Suppressor macrophage treated with lipopolysaccharide for 1 hour (primary cell): ENCODE measurements around the gene MAD1L1.
A peak's percentile ranks its signal among the peaks of the same experiment; 100 is the strongest.
"Not testable (repeated sequence)": the region's sequence is repeated elsewhere in the genome, so short reads cannot be mapped to it uniquely, and the experiment has no call there.

Experiments
- DNase-seq, 3 donors: peaks; one replicate each; pipeline ENCODE4 v3.0.0-alpha.2; 2020 to 2022

The MAD1L1 gene

DNA sequence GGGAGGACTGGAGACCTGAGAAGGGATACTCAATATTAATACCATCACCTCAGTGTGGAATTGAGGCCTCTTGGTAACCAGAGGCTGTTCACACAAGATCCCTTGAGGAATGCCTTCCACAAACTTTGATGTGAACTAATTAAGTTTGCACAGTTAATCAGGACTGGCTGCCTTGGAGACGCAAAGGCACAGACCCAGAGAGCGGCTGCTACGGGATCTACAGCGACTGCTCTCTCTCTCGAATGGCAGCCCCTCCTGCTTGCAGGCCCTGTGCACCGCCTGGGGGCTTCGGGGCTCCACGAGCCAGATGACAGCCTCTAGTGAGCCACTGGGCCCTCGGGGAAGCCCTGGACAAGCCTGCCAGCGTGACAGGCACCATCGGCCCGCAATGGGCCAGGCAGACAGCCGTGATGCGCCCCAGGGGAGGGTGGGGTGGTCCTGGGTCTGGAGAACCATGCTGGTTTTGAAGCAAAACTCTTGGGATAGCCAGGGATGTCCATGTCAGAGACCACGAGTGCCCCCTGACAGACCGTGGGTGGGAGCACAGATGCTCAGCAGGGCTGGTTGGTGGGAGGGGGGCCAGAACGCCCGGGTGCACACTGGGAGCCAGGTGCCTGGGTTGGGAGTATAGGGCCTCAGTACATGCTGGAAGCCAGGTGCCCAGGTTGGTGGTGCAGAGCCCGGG, 367.0 kb downstream of the MAD1L1 start:
- DNase-seq, result no peak

DNA sequence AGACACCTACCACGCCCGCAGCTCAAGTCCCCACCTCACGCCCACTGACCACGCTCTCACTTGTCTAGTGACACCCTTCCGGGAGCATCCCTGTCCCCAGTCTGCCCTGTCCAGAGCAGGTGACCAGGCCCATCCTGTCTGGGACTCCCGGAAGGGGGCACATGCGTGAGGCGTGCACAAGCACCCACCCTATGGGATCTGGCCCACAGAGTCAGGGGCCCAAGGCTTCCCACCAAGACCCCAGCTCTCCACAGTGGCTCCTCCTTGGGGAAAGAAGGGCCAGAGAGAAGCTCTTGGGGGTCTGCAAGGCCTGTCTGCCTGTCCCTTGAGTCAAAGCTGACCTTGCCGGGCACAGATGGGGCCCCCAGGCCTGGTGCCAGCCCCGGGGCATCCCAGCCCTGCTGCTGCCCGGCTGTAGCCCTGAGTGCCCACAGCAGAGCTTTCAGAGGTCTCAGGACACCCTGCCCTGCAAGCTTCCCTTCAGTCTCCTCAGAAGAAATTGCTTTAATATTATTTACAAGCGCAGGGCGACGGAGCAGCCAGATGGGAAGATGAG, 367.7 kb downstream of the MAD1L1 start:
- DNase-seq, result no peak

DNA sequence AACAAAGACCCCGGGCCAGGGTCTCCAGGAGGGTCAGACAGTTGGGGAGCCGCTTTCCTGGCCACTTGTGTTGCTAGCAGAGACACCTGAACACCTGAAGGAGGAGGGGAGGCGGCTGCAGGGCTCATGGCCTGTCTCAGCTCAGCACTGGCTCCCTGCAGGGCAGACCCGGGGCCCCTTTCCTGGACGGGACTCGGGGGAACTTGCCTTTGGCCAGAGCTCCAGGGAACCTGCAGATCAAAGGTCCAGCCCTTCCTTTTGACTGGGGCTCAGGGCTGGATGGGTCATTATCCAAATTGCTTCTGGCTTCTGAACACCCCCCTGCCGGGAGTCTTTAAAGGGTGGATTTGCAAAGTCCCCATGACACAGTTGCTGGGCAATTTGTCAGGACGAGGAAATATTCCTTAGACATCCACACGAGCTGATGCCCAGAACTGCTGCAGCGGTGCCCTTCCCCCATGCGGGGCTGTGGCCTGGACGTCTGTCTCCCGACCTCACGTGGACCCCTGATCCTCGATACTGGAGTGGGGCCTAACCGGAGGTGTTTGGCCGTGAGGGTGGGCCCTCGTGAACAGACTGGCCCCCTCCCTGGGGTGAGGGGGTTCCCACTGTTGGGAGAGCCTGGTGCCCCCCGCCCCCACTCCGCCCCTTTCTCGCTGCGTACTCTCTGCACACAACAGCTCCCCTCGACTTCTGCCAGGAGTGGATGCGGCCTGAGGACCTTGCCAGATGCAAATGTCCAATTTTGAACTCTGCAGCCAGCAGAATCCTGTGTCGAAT, 368.4 kb downstream of the MAD1L1 start:
- DNase-seq, result no peak

DNA sequence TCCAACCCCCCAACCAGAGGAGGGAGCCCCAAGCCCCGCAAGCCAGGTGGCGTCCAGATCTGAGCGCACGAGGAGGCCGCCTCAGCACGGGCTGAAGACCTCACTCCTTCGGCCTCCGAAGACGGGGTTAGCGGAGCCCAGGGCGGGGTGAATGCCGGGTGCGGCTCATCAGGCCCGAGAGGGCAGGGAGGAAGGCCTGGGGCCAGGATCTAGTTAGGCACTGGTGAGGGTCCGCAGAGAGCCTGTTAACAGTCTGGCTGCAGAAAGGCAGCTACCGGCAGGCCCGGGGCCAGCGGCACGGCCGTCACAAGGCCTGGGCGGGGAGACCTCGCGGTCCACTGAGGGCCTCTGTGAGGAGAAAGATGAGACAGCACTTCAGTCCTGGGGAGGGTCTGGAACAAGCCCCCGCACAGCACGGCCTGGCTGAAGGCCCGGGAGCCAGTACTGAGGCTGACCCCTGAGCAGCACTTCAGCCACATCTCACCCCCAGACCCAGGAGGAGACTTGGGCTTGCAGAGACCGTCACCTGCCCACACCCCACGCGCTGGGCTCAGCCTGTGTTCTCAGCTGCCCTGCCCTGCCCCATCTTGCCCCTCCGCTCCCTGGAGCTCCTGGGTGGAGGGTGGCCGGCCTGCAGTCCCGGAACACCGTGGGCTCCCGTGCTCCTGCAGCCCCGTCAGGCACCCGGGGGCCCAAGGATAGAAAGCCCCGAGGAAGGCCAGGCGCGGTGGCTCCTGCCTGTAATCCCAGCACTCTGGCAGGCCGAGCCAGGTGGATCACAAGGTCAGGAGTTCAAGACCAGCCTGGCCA, 369.4 kb downstream of the MAD1L1 start:
- no peak for DNase-seq

DNA sequence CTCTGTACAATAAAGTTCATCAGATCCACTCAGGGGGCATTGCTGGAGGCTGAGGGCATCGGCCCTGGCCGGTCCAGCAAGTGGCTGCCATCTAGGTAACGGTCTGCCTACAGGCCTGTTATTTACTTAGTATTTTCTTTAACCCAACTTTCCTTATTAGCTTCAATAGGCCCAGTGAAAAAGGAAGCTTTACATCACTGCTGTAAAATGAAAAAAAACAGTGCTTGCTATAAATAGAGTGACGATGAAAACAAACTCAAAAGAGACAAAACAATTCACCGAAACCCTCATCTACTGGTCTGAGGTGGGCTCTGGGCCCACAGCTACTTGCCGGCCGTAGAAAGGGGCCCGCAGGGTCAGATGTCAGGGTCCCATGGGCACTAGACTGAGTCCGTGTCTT, 370.2 kb downstream of the MAD1L1 start:
- no peak for DNase-seq

DNA sequence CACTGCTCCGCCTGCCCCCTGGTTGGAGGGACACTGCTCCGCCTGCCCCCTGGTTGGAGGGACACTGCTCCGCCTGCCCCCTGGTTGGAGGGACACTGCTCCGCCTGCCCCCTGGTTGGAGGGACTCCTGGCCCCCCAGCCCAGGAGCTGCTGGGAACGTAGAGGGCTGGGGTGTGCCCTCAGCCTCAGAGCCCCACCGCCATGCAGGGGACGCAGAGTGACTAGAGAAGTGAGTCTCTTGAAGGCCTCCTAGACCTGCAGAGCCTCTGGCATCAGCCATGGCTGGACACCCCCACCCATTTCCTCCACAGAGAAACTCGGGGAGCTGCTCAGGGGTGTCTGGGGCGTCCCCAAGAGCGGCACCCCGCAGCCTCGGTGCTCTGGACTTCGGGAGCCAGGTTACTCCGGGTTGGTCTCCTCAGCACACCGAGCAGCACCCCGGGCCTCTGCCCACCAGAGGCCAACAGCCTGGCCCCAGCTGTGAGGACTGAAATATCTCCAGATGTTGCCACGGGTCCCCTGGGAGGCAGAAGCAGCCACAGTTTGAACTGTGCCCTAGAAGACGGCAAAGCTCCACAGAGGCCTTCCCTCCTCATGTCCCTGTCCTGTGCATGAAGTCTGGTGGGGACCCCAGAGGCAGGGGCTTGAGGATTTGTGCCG, 370.8 kb downstream of the MAD1L1 start:
- no peak for DNase-seq

DNA sequence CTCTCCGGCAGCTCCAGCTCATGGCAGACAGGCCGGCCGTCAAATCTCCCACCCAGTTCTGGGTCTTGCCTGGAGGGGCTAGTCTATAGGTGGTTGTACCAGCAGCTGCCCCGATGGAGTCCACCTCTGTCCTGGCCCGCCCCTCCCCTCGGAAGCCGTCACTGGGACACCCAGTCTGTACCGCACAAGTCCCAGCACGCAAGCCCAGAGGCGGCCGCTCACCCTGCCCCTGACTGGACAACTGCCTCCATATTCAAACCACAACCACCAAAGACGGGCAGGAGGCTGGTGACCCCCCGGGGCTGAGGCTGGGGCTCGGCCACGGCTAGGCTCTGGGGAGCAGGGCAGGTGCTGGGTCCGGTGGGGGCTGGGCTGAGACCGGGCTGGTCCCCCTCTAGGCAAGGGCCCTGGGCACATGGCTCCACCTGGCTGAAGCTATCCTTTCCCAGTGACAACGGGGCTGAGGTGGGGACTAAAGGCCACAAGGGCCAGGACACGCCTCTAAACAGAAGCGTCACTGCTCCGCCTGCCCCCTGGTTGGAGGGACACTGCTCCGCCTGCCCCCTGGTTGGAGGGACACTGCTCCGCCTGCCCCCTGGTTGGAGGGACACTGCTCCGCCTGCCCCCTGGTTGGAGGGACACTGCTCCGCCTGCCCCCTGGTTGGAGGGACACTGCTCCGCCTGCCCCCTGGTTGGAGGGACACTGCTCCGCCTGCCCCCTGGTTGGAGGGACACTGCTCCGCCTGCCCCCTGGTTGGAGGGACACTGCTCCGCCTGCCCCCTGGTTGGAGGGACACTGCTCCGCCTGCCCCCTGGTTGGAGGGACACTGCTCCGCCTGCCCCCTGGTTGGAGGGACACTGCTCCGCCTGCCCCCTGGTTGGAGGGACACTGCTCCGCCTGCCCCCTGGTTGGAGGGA, 371.6 kb downstream of the MAD1L1 start:
- DNase-seq, result not testable (repeated sequence)

DNA sequence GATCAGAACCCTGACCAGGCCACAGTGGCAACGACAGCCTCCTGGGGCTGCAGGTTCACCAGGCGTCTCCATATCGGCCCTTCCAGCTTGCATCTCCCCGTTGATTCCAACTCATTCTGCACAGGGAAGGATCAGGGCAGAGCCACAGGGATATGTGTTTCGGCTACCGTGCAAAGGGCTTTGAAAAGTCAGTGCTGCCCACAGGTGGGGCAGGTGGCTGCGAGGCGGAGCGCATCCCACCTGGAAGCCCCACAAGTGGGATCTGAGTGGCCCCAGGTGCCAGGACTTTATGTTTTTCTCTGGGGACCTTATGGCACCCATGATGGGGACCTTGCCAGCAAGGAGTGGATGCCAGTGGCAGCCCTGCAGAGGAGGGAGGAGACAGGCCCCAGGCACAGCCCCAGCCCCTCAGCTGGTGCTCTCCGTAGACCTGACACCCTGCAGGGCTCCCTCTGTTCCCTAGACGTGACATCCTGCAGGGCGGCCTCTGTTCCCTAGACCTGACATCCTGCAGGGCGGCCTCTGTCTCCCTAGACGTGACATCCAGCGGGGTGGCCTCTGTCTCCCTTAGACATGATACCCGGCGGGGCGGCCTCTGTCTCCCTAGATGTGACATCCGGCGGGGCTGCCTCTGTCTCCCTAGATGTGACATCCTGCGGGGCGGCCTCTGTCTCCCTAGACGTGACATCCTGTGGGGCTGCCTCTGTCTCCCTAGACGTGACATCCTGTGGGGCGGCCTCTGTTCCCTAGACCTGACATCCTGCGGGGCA, 373.3 kb downstream of the MAD1L1 start:
- no peak for DNase-seq

DNA sequence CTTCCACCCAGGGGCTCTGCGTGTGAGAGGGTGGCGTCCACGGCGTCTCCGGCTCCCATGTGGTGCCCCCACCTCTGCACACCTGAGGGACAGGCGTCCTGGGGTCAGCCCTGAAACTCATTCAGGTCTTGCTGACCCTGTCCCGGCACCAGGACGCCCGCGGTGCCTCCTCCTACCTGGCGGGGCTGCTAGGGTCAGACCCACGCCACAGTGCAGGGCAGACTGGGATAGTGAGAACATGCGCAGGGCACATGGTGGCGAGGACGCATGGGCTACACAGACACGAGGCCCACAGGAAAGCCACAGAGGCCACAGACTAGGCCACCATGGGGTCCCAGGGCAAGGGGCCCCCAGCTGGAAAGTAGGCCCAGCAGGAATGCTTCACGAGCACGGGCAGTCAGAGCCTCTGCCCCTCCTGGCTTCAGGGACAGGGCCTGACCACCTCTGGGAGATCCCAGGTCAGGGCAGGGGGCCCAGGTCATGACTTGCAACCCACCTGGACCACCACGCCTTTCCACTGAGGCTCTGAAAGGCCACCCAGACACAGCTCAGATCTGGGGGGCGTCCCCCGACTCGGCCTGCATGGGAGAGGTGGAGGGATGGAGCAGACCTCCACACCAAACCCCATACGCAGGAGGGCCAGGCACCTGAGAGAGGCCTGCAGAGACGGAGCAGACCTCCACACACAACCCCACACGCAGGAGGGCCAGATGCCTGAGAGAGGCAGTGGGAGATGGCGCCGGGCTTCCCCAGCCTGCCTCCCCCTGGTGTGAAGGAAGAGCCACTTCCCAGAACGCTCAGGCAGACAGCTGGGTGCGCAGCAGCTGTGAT, 374.1 kb downstream of the MAD1L1 start:
- no peak for DNase-seq

DNA sequence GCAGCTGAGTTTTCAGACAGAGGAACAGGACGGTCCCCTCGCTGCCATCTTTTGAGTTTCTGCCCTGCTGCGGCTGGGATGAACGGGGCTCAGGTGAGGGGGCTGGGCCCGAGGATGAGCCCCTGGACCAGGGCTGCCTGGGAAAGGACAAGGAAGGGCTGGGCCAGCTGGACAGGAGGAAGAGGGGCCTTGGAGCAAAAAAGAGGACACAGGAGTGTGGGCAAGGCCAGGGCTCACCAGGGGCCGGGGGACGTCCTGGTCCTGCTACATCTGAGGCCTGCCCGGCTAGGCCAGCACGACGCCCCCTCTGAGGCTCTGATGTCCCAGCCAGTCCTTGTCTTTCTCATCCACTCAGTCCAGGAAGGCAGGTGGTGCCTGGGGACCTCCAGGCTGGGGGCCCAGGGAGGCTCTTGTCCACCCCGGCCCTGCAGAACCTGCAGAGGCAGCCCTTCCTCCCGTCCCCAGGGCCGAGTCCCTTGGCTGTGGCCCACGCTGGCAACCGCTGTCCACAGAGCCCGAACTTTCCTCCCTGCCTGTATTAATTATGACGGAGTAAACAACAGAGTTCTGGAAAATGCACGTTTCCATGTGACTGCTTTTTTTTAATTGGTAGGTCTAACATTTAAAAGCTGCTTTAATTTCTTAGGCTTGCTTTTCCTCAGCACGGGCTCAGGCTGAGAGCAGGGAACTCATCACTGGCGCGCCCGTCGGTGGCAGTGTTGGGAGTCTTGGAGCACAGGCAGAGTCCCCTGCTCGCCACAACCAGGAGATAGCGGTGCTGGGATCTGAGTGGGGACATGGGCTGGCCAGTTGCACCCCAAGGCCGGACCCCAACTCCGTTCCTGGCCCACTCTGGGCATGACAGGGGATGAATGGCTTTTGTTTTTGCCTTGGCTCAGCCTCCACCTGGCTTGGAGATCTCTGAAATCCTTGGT, 375.0 kb downstream of the MAD1L1 start:
- DNase-seq, result no peak

DNA sequence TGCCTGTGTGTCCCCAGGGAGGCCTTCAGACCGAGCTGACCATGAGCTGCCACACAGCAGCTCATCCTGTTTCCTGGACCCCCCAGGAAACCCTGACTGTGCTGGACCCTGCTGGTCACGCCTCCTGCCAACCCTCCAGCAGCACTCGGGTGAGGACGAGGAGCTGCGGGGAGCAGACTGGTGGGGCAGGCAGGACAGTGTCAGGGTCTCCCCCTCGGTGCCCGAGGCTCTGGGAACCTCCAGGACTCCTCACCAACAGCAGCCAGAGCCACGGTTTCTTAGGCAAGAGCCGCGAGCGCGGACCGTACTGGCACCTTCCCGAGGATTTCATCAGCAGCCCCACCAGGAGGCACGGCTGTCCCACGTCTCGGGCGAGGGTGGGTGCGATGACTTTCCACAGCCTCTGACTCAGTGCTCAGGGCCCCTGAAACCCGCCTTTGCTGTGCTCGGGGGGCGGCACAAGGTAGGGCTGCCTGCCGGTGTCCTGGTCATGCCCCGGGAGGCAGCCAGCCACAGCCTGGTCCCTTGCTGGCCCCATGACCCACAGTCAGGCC, 375.8 kb downstream of the MAD1L1 start:
- no peak for DNase-seq

DNA sequence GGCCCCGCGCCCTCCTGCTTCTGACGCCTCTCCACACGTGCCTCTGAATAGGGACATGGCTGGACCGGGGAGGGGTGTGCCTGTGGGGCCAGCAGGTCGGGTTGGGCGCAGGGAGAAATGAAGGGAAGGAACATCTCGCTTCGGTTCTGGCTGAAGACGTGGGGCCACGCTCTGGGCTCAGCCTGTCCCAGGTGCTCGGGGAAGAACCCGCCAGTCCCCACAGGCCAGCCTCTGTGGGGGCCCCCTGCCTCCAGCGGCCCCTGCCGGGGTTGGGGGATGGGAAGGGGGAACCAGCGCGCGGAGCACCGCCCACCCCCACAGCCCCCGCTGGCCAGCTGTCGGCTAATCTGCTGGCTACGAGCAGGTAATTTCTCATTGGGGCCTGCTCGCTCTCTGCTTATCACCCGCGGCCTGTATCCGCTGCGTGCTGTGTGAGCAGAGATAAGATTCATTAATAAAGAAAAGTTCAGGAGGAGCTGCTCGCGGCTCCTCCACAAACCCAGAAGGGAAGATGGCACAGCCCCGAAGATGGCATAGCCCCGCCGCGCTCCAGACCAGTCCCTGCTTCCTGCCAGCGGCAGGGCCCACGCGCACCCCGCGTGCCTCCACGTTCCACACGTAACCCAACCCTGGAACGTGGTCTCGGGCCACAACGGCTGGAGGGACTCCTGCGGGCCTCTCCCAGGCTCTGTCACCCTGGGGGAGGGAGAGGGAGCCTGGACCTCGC, 376.4 kb downstream of the MAD1L1 start:
- DNase-seq, result peak in 1 of 3 donors; percentile 21

DNA sequence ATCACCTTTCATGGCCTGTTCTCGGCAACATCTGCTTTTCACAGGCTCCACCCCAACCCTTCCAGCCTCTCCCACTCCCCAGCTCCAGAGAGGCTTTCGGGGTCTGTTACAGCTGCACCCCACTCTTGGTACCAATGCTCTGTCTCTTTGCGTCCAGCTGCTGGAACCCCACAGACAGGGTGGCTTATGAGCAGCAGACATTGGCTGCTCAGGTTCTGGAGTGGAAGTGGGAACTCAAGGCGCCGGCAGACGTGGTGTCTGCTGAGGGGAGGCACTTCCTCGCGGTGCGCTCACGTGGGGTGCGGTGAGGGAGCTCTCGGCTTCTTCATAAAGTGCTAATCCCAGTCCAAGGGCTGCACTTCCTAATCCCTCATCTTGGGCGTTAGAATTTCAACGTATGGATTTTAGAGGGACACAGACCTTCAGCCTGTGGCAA, 377.0 kb downstream of the MAD1L1 start:
- no peak for DNase-seq

DNA sequence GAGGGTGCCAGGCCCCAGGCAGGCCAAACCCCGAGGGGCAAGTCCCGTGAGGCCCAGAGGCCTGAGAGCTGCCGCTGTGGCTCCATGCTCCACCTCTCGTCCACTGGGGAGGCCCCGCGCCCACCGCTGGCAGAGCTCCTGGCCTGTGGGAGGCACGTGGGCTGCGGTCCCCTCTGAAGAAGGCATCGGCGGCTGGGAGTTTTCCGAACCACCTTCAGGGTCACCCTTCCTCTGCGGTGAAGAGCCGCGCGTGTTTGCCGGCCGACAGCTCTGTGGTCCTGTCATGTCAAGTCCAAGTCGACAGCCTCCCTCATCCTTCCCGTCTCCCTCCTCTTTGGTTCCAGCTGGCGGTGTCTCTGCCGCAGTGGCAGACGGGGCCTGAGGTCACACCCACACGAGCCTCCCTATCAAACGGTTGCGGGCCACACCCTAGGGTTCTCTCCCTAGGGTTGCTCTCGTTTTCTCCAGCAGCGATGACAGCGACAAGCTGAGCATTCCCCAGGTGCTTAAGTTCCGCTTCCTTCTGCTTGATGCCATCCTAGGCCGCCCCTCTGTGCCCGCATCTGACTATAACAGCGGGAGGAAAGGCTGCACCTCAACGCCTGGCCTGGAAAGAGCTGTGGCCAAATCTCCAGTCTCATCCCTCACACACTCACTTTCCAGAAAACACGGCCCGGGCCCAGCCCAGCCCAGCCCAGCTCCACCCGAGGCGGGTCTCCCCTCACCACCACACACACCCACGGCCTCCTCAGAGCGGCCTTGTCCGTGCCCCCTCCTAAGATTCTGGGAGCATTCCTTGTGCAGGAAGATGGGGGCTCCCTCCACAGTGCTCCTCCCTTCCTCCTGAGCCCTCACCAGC, 377.6 kb downstream of the MAD1L1 start:
- no peak for DNase-seq

DNA sequence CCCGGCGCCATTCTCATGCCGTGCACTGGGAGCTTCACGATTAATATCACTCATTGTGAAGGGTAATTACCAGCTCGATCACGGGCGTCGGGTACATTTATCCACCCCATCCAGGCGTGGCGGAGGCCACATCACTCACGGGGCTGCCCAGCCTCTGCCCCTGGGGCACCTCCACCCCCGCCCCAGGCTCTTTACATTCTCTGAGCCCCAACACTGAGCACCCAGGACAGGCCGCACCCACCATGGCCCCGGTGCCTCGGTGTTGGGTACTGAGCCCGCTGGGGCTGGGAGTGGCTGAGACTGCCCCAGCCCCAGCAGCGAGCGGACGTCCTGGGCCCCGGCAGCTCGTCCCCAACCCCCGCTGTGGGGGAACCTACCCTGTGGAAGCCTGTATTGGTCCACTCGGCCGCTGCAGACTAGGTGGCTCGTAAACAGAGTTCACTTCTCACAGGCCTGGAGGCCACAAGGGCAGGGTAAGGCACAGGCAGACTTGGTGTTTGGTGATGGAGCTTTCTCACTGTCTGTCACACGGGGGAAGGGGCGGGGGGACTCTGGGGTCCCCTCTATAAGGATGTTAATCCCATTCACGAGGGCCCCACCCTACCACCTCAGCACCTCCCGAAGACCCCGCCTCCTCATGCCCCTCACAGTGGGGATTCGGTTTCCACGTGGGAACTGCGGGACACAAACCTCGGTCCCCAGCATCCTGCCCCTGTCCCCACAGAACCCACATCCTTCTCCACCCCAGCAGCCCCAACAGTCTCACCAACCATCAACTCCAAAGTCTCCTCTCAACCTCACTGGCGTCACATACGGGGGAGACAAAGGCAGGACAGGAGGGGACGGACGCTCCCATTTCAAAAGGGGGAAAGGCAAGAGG, 378.5 kb downstream of the MAD1L1 start:
- no peak for DNase-seq
